Stimulated activated CD8-positive, alpha-beta memory T cell treated with anti-CD3 and anti-CD28 coated beads, Interleukin-15, amount 100 ng/mL, for 4 hours (primary cell): ENCODE measurements around the gene CATSPER1.
"Not testable (repeated sequence)": the region's sequence is repeated elsewhere in the genome, so short reads cannot be mapped to it uniquely, and the experiment has no call there.

Experiments used
- DNase-seq, 2 donors: peaks; one replicate each; pipeline ENCODE4 v3.0.0-alpha.2; 2020; ENCODE audit warnings: low read depth in 2 of 2

The CATSPER1 gene

DNA sequence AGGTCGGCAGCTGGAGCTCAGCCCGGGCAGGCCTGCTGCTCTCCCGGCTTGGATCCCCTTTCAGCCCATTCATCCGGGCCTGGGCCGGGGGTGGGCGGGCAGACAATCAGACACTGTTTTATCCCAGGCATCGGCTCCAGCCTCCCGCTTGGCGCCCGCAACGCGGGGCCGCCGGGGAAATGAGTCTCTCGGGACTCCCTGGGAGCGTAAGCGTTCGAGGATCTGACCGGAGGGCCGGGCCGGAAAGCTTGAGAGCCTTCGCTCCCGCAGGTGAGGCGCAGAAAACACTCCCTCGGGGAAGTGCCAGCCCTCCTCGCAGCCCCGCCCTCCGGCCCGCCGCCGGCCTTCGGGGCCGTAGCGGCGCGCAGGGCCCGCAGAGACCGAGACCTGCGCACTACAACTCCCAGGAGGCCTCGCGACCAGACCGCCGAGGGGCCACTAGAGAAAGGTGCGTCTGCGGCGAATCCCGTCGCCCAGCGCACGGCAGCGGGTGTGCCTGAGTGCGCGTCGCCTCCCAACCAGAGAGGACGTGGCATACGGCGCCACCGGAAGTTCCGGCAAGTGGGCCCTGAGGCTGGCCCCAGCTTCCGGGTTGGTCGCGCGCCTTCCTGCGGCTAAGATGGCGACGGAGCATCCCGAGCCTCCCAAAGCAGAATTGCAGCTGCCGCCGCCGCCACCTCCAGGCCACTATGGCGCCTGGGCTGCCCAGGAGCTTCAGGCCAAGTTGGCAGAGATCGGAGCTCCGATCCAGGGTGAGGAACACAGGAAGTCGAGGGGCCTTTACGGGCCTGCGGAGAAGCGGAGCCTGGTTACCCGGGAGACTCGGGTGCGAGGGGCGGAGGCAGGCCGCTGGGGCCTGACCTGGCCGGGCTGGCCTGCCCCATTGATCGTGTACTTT, 25.7 kb upstream of the CATSPER1 start, which contains the start of gene SF3B2:
TSS of gene SF3B2 (plus strand) at position 599 of the 898 bp plus-strand sequence. CDS start at position 620, 21 bp downstream.
- DNase-seq = peak; percentile 92 to 94

DNA sequence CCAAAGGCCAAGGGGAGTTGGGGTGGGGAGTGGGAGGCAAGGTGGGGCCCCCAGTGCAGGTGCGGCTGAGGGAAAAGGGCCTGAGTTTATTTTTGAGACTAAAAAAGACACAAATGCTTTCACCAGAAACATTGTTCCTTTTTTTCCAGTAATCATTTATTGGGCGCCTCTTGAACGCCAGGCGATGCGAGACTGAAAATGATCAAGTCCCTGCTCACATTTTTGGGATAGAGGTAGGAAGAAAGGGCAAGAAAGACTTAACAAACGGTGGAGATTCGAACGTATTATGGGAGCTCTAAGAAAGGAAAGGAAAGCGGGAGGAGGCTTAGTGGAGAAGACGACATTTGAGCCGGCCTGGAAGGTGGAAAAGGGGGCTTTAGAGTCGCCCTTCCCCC, 25.1 kb upstream of the CATSPER1 start:
- DNase-seq = no peak

DNA sequence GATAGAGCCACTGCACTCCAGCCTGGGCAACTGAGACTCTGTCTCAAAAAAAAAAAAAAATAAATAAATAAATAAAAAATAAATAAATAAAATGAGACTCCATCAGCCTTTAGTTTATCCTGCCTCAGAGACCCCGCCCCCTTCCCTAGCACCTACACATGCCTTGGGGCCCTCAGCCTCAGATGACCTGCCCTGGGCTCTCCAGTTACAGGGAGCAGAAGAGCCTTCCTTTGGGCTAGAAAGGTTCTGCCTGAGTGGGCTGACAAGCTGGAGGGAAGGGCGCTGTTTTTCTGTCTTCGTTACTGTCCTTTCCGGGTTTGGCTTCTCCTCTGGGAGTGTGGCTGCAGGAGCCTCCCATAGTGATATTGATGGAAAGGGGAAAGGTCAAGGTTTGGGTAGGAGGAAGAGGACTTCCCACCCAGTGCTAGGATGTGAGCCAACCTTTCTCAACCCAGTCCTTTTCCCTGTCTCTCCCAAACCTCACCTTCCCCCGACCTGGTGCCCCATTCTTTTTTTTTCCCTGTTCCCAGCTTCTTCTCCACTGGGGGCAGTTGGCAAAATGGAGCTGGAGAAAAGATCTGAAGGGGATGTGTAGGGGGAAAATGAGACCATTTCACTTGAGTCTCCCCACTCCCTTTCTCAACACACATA, 24.4 kb upstream of the CATSPER1 start:
- no peak for DNase-seq

DNA sequence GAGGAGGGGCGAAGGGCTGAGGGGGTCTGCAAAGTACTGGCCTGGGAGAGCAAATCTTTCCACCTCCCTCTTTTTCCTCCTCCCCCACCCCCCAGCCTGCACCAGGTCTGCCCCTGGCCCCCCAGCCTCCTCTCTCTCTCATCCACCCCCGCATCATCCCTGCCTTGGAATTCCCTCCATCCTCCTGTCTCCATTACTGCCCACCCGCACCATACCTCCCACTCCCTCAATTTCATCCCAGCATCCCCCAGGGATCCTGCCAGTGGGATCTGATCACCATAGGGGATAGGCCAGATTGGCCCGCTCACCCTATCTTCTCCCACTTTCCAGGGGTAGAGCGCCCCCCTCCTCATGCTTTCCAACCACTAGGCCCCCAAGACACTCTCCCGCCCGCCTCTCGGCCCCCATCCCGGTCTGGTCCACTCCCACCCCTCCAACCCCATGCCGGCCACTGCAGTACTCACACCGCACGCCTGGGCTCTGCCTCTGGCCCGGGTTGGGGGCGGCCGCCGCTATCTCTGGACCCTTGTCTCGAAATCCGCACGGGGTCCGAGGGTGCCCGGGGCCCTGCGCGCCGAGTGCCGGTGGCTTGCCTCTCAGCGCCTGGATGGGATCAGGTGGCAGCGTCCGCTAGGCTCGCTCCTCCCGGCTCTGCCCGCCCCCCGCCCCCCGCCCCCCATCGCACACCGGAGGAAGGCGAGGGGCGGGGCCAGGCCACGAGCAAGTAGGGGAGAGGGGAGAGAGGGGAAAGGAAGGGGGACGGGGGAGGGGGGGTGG, 22.5 kb upstream of the CATSPER1 start, which contains the start of gene GAL3ST3:
TSS of gene GAL3ST3 (minus strand) at position 615 of the 777 bp plus-strand sequence. CDS start 3,746 bp downstream, outside the sequence.
- no peak for DNase-seq

DNA sequence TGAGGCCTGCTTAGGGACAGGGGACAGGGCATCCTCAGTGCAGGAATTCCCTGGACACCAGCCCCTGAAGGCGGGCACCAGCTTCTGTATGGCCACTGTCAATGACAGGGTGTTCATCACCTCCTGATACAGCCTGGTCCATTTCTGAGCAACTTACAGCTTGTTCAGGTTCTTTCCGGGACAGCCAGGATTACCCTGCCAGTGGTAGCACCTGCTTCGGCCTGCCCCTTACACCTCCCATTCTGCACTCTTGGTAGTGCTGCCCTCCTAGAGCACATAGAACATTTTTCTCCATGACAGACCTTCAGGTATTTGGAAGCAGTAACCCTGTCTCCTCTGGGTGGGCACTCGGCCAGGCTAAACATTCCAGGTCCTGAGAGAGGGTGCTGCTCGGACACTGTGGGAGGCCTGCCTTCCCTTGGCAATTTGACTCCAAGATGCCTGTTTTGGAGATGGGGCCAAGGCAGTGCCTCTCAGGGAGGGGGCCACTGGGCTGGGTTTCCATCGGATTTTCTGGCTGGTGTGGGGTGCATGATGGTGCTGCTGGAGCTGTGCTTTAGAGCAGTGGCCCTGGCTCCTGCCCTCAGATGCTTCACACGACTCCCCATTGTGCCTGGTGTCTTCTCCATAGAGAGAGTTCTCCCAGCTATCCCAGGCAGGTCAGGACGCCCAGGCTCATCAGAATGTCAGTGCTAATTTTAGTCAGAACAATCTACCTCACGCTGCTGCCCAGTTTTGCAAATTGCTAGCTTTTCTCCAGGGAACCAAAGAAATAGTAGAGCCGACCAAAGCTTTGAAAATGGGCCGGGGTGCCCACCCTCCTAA, 21.5 kb upstream of the CATSPER1 start:
- no peak for DNase-seq

DNA sequence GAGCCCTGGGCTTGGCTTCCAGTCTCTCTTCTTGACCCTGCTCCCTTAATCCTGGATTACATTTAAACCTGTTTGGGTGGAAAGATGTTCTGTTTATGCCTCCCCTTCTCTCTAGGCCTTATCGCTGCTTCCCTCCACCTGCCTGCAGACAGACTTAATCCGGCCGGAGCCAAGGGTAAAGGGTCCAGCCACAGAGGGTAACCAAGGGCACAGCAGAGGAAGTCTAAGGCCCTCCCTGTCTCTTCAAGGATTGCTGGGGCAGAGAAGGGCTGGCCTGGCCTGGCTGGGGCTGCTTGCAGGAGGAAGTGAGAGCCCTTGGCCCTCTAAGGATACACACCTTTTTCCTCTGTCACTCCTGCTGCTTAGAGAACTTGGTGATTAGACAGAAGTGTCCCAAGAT, 20.6 kb upstream of the CATSPER1 start:
- no peak for DNase-seq

DNA sequence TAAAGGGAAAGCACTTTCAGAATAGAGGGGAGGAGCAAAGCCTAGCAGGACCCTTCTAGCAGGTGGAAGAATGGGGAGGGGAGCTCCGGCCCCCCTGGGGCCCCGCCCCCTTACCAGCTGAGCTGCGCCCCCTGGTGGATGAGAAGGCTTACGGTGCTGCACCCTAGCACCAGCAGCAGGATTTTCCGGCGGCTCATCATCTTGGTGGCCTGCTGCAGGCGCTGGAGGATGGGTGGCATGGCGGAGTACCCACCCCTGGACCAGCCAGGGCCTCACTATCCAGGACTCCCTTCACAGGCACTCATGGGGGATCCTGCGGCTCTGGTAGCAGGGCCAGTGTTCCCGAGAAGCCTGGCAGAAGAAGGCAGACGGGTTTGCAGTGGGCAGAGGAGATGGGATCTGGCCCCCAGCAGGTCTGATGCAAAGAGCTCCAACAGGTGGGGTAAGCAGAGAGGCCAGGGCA, 18.9 kb upstream of the CATSPER1 start:
- DNase-seq = peak; percentile 62 to 74

DNA sequence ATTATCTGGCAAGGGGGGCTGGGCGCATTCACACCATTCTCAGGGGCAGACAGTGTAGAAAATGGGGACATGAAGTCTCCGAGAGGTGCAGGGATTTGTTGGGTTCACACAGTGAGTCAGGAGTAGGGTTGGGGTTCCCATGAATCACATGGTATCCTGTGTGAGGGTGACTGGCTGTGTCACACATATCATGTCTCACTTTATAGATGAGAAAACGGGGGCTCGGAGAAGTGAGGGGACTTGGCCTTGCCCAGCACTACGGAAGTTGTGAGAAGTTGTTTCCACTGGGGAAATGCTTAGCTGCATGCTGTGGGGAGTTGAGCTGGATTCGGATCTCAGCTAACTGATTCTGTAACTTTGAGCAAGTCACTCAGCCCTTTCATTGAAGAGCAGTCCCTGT, 18.5 kb upstream of the CATSPER1 start:
- peak in 1 of 2 donors; percentile 10 for DNase-seq

DNA sequence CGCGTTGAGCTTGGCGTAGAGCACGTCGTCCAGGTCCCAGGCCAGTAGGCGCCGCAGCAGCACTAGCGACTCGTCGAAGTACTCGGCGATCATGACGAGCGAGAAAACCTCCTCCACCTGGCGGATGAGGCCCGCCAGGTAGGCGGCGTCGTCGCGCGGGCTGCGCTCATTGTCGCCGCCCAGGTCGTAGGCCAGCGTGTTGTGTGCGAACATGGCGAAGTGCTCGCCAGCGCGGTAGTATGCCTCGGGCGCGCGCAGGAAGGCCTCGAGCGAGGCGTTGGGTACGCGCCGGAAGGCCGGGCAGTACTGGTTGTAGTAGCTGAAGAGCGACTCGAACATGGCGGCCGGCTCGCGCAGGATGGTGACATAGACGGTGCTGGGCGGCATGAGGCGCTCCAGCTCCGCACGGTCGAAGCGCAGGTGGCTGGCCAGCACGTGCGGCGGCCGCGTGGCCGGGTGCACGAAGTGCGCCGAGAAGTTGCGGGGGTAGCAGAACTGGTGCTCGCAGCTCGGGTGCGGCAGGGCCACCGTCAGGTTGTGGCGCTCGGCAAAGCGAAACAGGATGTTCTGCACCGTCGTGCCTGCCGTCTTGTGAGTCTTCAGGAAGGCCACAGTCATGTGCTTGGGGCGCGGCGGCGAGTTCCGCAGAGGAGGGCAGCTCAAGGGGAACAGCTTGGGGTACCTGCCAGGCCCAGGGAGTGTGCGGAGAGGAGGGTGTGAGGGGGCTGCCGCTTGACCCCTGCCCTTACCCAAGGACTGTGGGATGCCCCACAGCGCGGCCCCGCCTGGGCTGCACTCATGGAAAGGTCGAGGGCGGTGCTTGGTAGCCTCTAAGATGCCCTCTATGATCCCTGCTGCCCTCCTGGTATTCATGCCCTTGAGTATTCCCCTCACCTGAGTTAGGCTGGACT, 17.0 kb upstream of the CATSPER1 start:
- DNase-seq = no peak

DNA sequence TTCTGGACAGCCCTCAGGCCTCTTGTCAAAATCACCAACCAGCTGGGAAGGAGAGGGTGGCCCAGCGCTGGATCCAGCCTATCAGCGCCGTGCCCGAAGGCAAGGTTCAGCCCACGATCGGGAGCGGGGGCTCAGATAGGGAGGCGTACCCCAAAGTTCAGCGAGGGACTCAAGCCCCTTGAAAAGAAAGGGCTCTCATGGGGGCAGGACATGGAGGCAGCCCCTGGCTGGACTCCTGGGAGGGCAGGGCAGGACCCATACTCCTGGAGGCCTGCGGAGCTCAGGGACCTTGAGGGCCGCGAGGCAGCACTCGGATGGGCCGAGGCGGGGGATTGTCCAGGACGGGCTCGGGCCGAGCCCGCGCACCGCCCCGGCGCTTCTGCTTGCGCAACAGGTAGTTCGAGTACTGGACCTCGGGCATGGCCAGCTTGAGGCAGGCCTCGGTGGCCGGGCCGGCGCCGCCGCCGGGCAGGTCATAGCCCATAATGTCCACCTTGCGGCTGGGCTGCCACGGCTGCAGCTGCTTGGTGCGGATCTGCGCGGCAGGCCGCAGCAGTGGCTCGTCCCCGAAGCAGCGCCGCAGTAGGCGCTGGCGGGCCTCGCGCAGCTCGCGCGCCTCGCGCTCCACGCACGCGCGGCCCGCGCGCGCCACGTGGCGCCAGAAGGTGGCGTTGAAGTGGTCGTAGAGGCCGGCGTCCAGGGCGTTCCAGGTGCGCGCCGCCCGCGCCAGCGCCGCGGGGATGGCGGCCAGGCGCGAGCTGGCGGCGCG, 16.1 kb upstream of the CATSPER1 start:
- no peak for DNase-seq

DNA sequence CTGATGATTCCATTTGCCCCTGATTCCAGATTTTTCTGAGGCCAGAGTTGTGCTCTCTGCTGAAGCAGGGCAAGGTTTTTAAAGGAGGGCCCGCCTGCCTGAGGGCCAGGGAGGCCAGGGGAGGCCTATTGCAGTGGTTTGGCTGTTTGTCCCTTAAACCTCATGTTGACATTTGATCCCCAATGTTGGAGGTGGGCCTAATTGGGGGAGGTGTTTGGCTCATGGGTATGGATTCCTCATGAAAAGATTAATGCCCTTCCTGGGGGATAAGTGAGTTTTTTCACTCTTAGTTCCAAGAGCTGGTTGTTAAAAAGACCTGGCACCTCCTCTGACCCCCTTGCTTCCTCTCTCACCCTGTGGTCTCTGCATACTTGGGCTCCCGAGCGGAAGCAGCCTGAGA, 13.5 kb upstream of the CATSPER1 start:
- no peak for DNase-seq

DNA sequence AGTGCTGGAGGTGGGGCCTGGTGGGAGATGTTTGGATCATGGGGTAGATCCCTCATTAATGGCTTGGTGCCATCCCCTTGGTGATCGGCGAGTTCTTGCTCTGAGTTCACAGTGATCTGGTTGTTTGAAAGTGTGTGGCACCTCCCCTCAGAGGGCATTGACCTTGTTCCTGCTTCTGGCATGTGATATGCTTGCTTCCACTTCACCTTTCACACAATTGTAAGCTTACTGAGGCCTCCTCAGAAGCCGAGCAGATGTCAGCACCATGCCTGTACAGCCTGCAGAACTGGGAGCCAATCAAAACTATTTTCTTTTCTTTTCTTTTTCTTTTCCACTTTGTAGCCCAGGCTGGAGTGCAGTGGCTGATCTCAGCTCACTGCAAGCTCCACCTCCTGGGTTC, 11.0 kb upstream of the CATSPER1 start:
- no peak for DNase-seq

DNA sequence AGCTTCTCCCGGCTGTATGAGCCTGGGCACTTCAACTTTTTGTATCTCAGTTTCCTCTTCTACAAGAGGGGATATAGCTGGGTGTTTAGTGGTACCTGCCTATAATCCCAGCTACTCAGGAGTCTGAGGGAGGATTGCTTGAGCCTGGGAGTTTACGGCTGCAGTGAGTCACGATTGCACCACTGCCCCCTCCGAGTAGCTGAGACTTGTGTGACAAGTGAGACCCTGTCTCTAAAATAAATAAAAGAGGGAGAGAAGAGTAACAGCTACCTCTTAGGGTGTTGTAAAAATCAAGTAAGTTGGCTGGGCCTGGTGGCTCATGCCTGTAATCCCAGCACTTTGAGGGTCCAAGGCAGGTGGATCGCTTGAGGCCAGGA, 10.0 kb upstream of the CATSPER1 start:
- no peak for DNase-seq

DNA sequence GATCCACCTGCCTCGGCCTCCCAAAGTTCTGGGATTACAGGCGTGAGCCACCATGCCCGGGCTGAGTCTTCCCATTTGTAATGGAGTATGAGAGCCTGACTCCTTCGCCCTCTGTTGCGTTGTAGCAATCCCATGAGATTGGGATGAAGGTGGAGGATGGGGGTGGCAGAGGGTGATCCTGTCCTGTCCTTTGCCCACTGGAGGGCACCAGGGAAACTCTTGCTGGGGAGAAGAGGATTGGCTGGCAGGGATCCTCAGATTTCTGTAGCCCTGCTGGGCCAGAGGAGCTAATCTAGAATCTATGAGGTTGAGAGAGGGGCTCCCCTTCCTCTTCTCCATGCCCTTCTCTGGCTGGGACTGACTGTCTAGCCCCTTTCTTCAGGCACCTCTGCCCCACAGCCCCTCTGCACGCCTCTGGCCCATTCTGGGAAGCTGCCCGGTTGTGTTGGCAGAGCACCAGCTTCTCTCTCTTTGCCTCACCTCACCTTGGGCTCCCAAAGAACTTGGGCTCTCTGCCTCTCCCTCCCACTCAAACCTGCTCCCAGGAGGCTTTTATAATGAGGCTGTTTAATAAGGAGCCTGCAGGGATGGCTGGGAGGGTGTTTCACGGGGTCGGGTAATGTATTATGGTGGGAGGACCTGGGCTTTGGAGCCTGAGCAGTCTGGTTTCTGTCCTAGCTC, 9.5 kb upstream of the CATSPER1 start:
- DNase-seq = no peak

DNA sequence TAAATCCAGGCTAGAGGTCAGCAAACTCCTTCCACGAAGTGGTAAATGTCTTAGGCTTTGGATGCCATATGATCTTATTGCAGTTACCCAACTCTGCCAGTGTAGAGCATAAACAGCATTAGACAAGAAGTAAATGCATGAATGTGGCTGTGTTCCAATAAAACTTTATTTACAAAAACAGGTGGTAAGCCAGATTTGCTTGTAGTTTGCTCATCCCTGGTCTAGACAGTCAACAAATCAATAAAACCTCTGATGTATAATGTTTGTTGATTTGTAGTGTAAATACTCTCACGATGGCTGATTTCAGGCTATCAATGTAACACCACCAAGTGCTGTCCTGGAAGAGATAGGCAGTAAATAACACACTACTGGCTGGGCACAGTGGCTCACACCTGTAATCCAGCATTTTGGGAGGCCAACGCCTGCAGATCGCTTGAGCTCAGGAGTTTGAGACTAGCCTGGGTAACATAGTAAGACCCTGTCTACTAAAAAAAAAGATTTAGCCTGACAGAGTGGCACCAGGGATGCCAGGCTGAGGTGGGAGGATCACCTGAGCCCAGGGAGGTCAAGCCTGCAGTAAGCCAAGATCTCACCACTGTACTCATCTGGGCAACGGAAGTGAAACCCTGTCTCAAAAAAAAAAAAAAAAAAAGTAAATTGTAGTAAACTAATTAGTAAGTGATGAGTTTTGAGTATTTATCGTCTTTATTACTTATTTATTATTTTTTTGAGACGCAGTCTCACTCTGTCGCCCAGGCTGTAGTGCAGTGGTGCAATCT, 6.9 kb upstream of the CATSPER1 start:
- DNase-seq = no peak

DNA sequence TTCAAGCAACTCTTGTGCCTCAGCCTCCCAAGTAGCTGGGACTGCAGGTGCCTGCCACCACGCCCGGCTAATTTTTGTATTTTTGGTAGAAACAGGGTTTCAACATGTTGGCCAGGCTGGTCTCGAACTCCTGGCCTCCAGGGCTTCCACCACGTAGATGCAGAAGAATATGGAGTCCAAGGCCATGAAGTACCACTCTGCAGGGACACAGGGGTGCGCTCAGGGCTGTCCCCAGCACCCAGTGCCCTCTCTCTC, 3.2 kb downstream of the CATSPER1 start:
- DNase-seq = not testable (repeated sequence)

DNA sequence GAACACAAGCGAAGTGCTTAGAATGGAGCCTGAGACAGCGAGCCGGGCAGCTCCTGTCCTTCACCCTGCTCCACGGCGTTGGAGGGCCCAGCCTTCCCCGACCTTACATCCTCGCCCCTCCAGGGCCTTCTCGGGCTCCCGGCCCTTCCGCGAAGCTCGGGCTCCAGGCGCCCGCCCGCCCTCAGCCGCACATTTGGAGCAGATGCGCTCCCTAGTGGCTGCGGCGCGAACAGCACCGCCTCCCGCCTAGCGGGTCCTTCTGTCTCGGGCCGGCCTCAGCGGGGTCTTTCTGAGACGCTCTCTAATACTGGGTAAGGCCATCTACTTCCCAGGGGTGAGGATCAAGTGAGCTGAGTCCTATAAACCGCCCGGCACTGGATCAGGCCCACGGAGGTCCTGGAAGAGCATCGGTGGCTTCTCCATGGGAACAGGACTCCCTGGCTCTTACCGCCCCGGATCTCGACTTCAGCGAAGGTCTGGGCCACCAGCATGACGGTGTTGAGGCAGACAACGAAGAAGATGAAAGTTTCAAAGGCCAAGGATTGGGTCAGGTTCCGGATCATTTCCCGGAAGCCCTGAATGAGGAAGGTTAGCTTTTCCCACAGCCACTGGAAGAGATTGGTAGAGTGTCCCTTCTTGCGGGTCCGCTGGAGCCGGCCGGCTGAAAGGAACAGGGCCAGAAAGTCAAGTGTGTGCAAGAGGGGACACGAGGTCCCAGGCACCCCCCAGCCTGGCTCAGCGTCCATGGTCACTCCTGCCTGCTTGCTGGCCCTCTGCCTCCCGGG, 3.7 kb downstream of the CATSPER1 start:
- DNase-seq = peak; percentile 23 to 52
